GM12875 (cell line): Measurements from ENCODE around the gene USP44.

ENCODE experiments used
- H3K4me3 ChIP-seq: one replicate; pipeline ENCODE4 v1.5.1; 2011; ENCODE audit warnings: low read depth, low read length, control low read depth
- TF ChIP-seq, protein P1 (sequence below): IDR thresholded peaks from 2 replicates; pipeline ENCODE4 v1.5.1; 2011; ENCODE audit warnings: low read depth, mild to moderate bottlenecking, control low read depth, inconsistent platforms, low read length, moderate library complexity, borderline replicate concordance; ENCODE audit not compliant: insufficient read depth

USP44 gene

DNA sequence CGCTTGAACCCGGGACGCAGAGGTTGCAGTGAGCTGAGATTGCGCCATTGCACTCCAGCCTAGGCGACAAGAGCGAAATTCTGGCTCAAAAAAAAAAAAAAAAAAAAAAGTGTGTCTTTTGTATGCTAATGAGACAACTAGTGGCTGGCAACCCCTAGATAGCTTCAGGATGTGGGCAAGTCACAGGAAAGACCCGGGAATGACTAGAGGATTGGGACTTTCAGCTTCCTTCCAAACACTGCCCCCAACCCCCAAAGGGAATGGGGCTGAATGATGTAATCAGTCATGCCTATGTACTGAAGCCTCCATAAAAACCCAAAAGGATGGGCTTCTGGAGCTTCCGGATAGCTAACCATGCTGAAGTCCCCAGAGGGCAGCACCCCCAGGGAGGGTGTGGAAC, 28.6 kb downstream of the USP44 start:
- H3K4me3 ChIP-seq = no peak overlapping the region
- TF ChIP-seq, protein P1, sequence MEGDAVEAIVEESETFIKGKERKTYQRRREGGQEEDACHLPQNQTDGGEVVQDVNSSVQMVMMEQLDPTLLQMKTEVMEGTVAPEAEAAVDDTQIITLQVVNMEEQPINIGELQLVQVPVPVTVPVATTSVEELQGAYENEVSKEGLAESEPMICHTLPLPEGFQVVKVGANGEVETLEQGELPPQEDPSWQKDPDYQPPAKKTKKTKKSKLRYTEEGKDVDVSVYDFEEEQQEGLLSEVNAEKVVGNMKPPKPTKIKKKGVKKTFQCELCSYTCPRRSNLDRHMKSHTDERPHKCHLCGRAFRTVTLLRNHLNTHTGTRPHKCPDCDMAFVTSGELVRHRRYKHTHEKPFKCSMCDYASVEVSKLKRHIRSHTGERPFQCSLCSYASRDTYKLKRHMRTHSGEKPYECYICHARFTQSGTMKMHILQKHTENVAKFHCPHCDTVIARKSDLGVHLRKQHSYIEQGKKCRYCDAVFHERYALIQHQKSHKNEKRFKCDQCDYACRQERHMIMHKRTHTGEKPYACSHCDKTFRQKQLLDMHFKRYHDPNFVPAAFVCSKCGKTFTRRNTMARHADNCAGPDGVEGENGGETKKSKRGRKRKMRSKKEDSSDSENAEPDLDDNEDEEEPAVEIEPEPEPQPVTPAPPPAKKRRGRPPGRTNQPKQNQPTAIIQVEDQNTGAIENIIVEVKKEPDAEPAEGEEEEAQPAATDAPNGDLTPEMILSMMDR = no peak

DNA sequence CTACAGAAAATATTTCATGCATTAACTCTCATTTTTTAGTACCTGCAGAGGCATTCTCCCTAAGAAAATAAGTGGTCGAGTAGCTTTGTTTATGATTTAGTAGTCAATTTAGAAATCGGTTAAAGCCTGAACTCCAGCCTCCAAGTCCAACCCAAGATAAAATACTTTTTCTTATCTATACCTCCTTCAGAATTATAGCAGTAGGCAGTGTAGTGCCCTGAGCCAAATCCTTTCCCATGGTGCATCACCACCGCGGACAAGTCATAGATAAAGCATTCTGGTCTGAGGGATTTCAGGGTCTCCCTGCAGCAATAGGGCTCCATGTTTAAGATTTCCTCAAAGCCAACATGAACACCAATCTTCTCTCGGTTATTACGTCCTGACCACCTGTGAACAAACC, 30.5 kb downstream of the USP44 start:
- no peak overlapping the region for H3K4me3 ChIP-seq
- TF ChIP-seq, protein P1 = no peak

DNA sequence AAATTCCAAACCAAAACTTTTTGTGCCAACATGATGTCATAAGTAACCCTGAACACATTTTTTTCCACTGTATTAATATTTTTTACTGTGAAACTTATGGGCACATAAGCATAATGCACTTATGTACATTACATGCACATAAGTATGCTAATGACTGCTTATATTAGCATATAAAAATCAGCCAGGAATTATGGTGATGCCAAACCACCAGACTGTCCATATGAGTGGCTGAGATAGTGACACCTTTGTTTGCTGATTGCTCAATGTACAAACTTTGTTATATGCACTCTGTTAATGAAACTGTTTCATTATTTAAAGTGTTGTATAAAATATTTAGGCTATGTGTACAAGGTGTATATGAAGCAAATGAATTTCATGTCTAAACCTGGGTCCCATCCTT, 32.3 kb downstream of the USP44 start:
- TF ChIP-seq, protein P1 = no peak
- no peak overlapping the region for H3K4me3 ChIP-seq

DNA sequence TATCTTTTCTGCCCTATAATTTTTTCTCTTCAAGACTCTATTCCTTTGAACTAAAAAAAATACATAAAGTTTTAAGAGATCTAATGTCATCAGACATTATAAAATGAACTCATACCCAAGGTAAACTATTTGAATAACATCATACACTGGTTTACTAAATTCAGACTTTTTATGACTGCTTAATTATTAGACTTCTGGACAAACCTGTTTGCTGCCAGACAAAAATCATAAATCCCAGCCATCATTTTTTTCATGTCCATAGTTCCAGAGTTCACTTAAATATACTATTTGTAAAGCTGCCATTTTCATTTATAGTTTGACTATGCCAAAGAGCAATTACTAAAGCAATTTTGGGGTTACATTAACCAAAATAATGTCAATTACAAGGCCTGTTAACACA, 34.0 kb downstream of the USP44 start:
- no peak overlapping the region for H3K4me3 ChIP-seq
- TF ChIP-seq, protein P1 = no peak

DNA sequence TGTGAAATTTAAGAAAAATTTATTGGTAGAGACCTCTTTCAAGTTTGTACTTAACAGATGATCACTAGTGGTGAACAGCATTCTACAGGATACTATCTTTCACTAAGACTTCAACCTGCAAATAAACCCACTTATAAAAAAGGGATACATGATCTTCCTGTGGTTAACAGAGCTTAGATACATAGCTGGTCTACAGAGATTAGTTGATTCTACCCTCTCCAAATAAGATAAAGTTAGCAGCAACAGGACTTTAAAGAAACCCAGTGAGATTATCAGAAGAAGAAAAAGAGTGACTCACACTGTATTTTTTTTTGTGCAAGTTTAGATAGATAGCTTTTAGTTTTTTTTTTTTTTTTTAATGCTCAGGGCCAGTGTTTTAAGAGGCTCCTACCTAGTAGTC, 34.5 kb downstream of the USP44 start:
- H3K4me3 ChIP-seq = no peak overlapping the region
- TF ChIP-seq, protein P1 = no peak

DNA sequence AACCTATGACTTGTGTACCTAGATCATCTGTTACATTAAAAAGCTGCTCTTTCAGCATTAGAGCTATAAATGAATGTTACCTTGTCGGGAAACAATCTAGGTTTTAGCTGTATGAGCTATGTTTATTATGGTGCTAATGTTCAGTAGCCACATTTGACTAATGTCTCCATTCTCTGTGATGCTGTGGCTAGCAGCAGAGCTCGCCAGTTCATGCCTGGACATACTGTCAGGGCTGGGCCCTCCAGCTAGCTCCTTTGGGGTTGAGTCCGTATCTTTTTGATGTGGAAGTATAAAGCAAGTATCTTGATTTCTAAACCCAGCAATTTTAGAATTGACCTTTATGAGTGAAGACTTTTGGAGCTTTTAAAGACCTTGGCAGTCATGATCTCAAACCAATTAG, 36.1 kb downstream of the USP44 start:
- no peak overlapping the region for H3K4me3 ChIP-seq

DNA sequence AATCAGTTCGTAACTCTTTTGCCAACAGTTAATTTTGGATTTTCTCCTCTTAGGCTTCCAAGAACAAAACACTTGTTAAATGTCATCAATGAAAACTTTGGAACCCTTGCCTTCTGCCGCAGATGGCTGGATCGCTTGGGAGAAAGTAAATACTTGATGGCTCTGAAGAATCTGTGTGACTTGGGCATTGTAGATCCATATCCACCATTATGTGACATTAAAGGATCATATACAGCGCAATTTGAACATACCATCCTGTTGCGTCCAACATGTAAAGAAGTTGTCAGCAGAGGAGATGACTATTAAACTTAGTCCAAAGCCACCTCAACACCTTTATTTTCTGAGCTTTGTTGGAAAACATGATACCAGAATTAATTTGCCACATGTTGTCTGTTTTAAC, 37.7 kb downstream of the USP44 start:
- TF ChIP-seq, protein P1 = no peak
- H3K4me3 ChIP-seq = no peak overlapping the region

More for the DNA sequence above, 36.1 kb downstream of the USP44 start:
- TF ChIP-seq, protein P1 = no peak
